PC-9 (cell line): ENCODE measurements around the gene CEBPZ.

Experiments
- CTCF ChIP-seq: fragments of 200-600 bp; sonication (generic); conservative IDR thresholded peaks from 2 replicates; pipeline ENCODE4 v1.6.1; 2017; ENCODE audit warnings: mixed run types, antibody characterized with exemption, mild to moderate bottlenecking, moderate library complexity
- EZH2 ChIP-seq: fragments of 200-600 bp; sonication (generic); IDR thresholded peaks from 2 replicates; pipeline ENCODE4 v1.8.0; 2017; ENCODE audit warnings: antibody characterized with exemption, low read depth

GRCh38 chr2:37230581-37230980, 815 bp downstream of the CEBPZ start:
- TF ChIP-seq EZH2 (no peak), CTCF (no peak)
